GM21367 (cell line): ENCODE measurements around the gene NEUROD1.

Experiments
- ATAC-seq: cut with Tn5 transposase; IDR thresholded peaks from one replicate; pipeline ENCODE4 v1.9.1; 2021; ENCODE audit not compliant: unreplicated experiment

NEUROD1 gene

GRCh38 chr2:181643151-181643550 is 37.2 kb downstream of the NEUROD1 start:
- no peak for ATAC-seq

GRCh38 chr2:181642086-181642485 is 38.2 kb downstream of the NEUROD1 start:
- no peak for ATAC-seq

GRCh38 chr2:181639686-181640085 is 40.6 kb downstream of the NEUROD1 start:
- no peak for ATAC-seq

GRCh38 chr2:181632733-181633401 is 47.5 kb downstream of the NEUROD1 start:
- ATAC-seq: no peak

GRCh38 chr2:181628590-181629585 is 51.4 kb downstream of the NEUROD1 start:
- ATAC-seq: no peak

- no peak for ATAC-seq
Observed at GRCh38 chr2:181627545-181627944, 52.8 kb downstream of the NEUROD1 start.

- no peak for ATAC-seq
Observed at GRCh38 chr2:181626671-181627070, 53.6 kb downstream of the NEUROD1 start.
